Esophagus muscularis mucosa (tissue), 4 donors: ENCODE results near the gene ULK3. TPM values are rescaled to one million over a fixed set of nuclear protein-coding genes. Genes with fewer than 3 reads are reported as not detected.

Source experiments
- DNase-seq: peaks from one replicate; pipeline ENCODE4 v3.0.0-alpha.2; 2017; ENCODE audit errors: extremely low spot score
- H3K27ac ChIP-seq, 4 donors: fragments of 200-600 bp; sonication (generic); replicated peaks in 1 of 4; 1 replicate in 3 of 4; 2 replicates in 1 of 4; pipeline ENCODE4 v1.5.1; 2016 to 2019; ENCODE audit warnings: mild to moderate bottlenecking in 1 of 4
- H3K27me3 ChIP-seq, 4 donors: fragments of 200-600 bp; sonication (generic); one replicate each; pipeline versions ENCODE4 v1.5.1 to v1.6.0; 2016 to 2019
- H3K36me3 ChIP-seq, 4 donors: fragments of 200-600 bp; sonication (generic); one replicate each; pipeline ENCODE4 v1.5.1; 2016 to 2019
- H3K4me1 ChIP-seq, 4 donors: fragments of 200-600 bp; sonication (generic); one replicate each; pipeline ENCODE4 v1.5.1; 2016 to 2019
- H3K4me3 ChIP-seq, 4 donors: fragments of 200-600 bp; sonication (generic); 1 replicate in 2 of 4; 2 replicates in 2 of 4; pipeline ENCODE4 v1.5.1; 2016 to 2019; ENCODE audit warnings: mild to moderate bottlenecking in 4 of 4, moderate library complexity in 1 of 4
- H3K9me3 ChIP-seq, 4 donors: fragments of 200-600 bp; sonication (generic); 1 replicate in 3 of 4; 2 replicates in 1 of 4; pipeline ENCODE4 v1.5.1; 2016 to 2019
- EP300 ChIP-seq: sonication (generic); formaldehyde crosslinking; IDR thresholded peaks from one replicate; pipeline ENCODE4 v1.6.1; 2017; ENCODE audit warnings: antibody characterized with exemption
- POLR2A ChIP-seq: fragments of 450-650 bp; IDR thresholded peaks from one replicate; pipeline ENCODE4 v1.6.1; 2017; ENCODE audit warnings: antibody characterized with exemption, moderate library complexity, mild to moderate bottlenecking, low read depth
- POLR2AphosphoS5 ChIP-seq, 2 donors: sonication (generic); formaldehyde crosslinking; IDR thresholded peaks; one replicate each; pipeline ENCODE4 v1.6.1; 2017; ENCODE audit warnings: antibody characterized with exemption in 2 of 2
- WGBS: methylation state at CpG from one replicate; pipeline ENCODE4 v1.1.5; 2018; 5-methylcytosine and 5-hydroxymethylcytosine counted together
- intact Hi-C: fragments of 100-400 bp; cut with DNase I; formaldehyde crosslinking; loops from one replicate; pipeline ENCODE4 v1.15.1; 2023
- total RNA-seq, 4 donors: library from RNA; depleted of rRNA; stranded (reverse); fragments of >200 nt; gene quantifications; one replicate each; pipeline versions ENCODE4 v1.1.0 to v1.2.1, GENCODE V29; 2016
- TF ChIP-seq, protein P1 (sequence below), 3 experiments: fragments of 200-600 bp in 2 of 3; fragments of 450-650 bp in 1 of 3; sonication (generic) in 2 of 3; IDR thresholded peaks; one replicate each; pipeline ENCODE4 v1.5.1; 2017 to 2019; ENCODE audit warnings: antibody characterized with exemption in 3 of 3, mild to moderate bottlenecking in 2 of 3, moderate library complexity in 1 of 3

ULK3 gene
- total RNA-seq, 4 donors from 2014 or later = 24.5 to 49.2 (median 35.4) TPM

DNA sequence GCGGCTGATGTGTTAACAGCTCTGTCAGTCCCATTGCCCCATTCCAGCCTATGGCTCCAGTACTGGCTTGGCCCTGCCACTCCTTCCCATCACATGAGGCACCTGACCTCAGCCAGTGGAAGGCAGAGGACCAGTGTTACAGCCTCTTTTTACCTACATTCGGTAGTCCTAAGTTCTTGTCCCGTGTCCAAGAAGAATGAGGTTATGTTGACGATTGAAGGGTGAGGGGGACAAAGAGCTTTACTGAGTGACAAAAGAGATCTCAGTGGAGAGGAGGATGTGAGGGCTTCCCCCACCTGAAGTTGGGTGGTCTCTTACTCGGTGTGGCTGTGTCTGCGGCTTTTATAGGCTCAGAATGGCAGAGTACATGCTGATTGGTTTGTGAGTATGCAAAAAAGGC, 39.6 kb upstream of the ULK3 start:
- Histone ChIP-seq H3K27ac (no peak overlapping the region), H3K9me3 (no peaks in the 10 kb centered on the region), H3K4me1 (no peaks in the 10 kb centered on the region), H3K36me3 (no peaks in the 10 kb centered on the region), H3K27me3 (no peaks in the 10 kb centered on the region), H3K4me3 (no peak overlapping the region)
- no peak for DNase-seq
- intact Hi-C loops = no loop called here
- WGBS = 90% methylated on average over 6 of the region's 6 CpGs
- no peak for TF ChIP-seq EP300
- no peak for TF ChIP-seq POLR2AphosphoS5 (IDR thresholded peaks at IDR 0.05)
- TF ChIP-seq, protein P1, sequence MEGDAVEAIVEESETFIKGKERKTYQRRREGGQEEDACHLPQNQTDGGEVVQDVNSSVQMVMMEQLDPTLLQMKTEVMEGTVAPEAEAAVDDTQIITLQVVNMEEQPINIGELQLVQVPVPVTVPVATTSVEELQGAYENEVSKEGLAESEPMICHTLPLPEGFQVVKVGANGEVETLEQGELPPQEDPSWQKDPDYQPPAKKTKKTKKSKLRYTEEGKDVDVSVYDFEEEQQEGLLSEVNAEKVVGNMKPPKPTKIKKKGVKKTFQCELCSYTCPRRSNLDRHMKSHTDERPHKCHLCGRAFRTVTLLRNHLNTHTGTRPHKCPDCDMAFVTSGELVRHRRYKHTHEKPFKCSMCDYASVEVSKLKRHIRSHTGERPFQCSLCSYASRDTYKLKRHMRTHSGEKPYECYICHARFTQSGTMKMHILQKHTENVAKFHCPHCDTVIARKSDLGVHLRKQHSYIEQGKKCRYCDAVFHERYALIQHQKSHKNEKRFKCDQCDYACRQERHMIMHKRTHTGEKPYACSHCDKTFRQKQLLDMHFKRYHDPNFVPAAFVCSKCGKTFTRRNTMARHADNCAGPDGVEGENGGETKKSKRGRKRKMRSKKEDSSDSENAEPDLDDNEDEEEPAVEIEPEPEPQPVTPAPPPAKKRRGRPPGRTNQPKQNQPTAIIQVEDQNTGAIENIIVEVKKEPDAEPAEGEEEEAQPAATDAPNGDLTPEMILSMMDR (IDR thresholded peaks at IDR 0.05) = no peak
- no peak for TF ChIP-seq POLR2A

DNA sequence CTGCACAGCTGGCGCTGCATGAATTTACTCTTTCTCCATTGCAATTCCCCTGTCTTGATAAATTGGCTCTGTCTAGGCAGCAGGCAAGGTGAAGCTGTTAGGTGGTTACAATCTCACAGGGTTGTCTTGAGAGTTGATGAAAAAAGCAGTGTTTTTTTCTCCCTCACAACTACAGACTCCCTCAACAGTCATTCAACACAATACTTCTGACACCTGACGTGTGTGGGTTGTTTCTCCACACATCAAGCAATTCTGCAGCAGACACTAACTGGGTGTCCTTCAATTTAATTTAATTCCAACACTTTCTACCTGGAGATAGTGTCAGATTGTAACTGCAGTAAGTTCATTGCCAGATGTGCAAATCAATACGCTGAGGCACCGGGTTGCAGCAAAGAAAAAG, 35.3 kb upstream of the ULK3 start:
- WGBS = 65% methylated on average over 4 of the region's 4 CpGs

DNA sequence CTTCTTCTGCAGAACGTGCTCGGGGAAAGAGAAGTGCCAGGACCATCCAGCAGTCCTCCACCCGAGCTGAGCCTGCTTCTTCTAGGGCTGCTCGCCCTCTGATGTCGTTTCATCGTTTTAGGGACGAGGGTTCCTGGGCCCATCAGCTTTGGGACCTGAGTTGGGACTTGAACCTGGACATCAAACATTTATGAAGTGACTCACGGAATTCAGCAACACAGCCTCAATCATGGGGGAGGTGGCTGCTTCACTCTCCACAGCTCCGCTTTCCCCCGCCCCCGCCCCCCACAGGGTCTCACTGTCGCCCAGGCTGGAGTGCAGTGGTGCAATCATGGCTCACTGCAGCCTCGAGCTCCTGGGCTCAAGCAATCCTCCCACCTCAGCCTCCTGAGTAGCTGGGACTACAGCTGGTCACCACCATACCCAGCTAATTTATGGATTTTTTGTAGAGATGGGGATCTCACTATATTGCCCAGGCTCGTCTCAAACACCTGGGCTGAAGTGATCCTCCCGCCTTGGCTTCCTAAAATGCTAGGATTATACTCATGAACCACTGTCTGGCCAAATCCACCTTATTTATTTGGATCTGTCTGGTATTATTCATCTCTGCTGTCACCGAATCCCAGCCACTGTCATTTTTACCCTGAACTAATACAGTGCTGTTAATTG, 30.9 kb upstream of the ULK3 start:
- DNase-seq = no peak
- H3K4me1 ChIP-seq = peaks cover 37 to 47% (median 44%) of the 10 kb centered on the region in 4 donors
- H3K9me3 ChIP-seq = no peaks in the 10 kb centered on the region
- H3K36me3 ChIP-seq = no peaks in the 10 kb centered on the region
- H3K27me3 ChIP-seq = no peaks in the 10 kb centered on the region
- H3K27ac ChIP-seq = peak overlapping the region; percentile 90 to 93 (median 92)
- TF ChIP-seq POLR2A (no peak), POLR2AphosphoS5 (IDR thresholded peaks at IDR 0.05) (no peak), EP300 (no peak)
- TF ChIP-seq, protein P1 (IDR thresholded peaks at IDR 0.05) = peak in 1 of 3 experiments; percentile 5
- intact Hi-C loops = no loop called here
- whole genome bisulfite sequencing = 28% methylated on average over 14 of the region's 16 CpGs
- H3K4me3 ChIP-seq = peak overlapping the region; percentile 67 to 86 (median 76)

More for the DNA sequence above, 35.3 kb upstream of the ULK3 start:
- Histone ChIP-seq H3K27me3 (no peaks in the 10 kb centered on the region), H3K9me3 (no peaks in the 10 kb centered on the region), H3K4me3 (no peak overlapping the region), H3K27ac (no peak overlapping the region), H3K36me3 (no peaks in the 10 kb centered on the region), H3K4me1 (peaks cover 0 to 8% (median 6%) of the 10 kb centered on the region in 4 donors)
- no peak for TF ChIP-seq POLR2A
- no peak for DNase-seq
- intact Hi-C loops = no loop called here

DNA sequence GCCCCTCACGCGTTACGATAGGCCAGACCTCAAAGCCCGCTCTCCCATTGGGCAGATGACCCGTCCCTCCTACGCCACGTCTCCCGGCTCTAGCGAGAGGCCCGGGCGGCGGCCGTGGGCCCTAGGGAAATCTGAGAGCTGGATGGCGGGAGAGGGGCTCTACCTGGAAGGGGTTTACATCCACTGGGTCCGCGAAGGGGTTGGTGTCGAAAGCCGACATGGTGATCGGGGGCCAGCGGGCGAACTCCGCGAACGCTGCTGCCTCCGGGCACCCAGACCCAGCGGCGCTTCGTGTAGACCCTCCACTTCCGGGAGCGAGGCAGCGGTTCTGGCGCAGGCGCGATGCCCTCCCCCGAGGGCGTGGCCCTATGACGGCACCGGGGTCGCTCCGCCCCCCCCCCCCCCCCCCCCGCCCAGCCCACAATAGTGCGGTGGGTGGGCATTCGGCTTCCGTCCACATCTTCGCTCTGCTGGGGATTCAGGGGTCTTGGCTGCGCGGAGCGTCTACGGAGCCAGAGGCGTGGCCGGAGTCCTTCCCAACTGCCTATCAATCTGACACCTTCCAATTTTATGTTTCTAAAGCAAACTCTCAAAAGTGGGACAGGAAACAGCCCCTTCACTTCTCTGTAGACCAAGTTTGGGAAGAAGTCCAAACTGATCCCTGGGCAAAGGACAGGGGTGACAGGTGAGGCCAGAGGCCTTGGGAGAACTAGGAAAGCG, 30.2 kb upstream of the ULK3 start, which contains the start of gene SCAMP2:
SCAMP2 (minus strand) TSS at position 330 of the 720 bp plus-strand sequence; CDS start at position 220, 110 bp downstream.
- H3K4me1 ChIP-seq = peaks cover 44 to 54% (median 51%) of the 10 kb centered on the region in 4 donors
- H3K4me3 ChIP-seq = peak within 1 kb of the TSS; percentile 67 to 86 (median 76)
- intact Hi-C loops = no loop called here
- TF ChIP-seq POLR2AphosphoS5 (IDR thresholded peaks at IDR 0.05) = peak; percentile 83 to 97
- peak; percentile 65 for TF ChIP-seq POLR2A
- TF ChIP-seq, protein P1 (IDR thresholded peaks at IDR 0.05) = no peak
- H3K27me3 ChIP-seq = no peaks in the 10 kb centered on the region
- peak; percentile 98 for DNase-seq
- WGBS = 1% methylated on average over 15 of the region's 52 CpGs
- H3K36me3 ChIP-seq = peaks cover 0 to 4% (median 0%) of the 10 kb centered on the region in 4 donors
- H3K27ac ChIP-seq = peak within 1 kb of the TSS; percentile 90 to 93 (median 92)
- H3K9me3 ChIP-seq = no peaks in the 10 kb centered on the region

DNA sequence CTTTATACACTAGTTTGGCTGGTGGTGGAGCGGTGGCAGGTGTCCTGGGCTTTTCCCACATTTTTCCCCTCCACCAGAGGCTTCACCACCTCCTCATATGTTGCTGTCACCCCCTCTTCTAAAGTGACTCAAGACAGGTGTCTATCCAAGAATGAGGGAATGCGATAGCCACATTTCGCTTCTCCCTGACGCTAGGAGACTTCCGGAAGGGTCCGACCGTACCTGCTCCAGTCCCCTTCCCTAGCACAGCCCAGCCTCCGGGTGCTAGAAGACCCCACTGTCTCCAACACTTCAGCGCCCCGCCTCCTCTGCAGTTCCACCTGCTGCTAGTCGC, 29.7 kb upstream of the ULK3 start:
- DNase-seq = no peak
- 0% methylated on average over 7 of the region's 11 CpGs for WGBS
- Histone ChIP-seq H3K27ac (peak overlapping the region; percentile 90 to 93 (median 92)), H3K9me3 (no peaks in the 10 kb centered on the region), H3K36me3 (peaks cover 0 to 7% (median 0%) of the 10 kb centered on the region in 4 donors), H3K27me3 (no peaks in the 10 kb centered on the region), H3K4me1 (peaks cover 49 to 60% (median 56%) of the 10 kb centered on the region in 4 donors), H3K4me3 (peak overlapping the region; percentile 67 to 86 (median 76))
- intact Hi-C loops = no loop called here
- TF ChIP-seq, protein P1 (IDR thresholded peaks at IDR 0.05) = no peak
- no peak for TF ChIP-seq POLR2A
- TF ChIP-seq EP300 = no peak
